ENCODE results near the gene RP9. TPM values are rescaled to one million over a fixed set of nuclear protein-coding genes. Genes with fewer than 3 reads are reported as not detected.

The RP9 gene
- total RNA-seq, 1 experiment from 2014 or later, result 16.2 TPM

GRCh38 chr7:33128631-33128989 lies 19.4 kb upstream of the RP9 start:
- Mint-ChIP-seq H3K4me1 (peaks cover 10 to 13% of the 10 kb centered on the region in 2 experiments; a peak in 3 of 4 replicates), H3K36me3 (ENCODE audit: insufficient read depth in 1 of 3, low read depth in 3 of 3) (no peaks in the 10 kb centered on the region), H3K4me3 (peak overlapping the region; percentile 90 to 91), H3K9me3 (no peaks in the 10 kb centered on the region; a peak in 1 of 5 replicates), H3K27ac (no peak overlapping the region; a peak in 1 of 7 replicates), H3K27me3 (ENCODE audit: low read depth) (no peaks in the 10 kb centered on the region; the same call in 1 of the 2 replicates)
- peak overlapping the region; percentile 97 for H3K4me2 ChIP-seq (ENCODE audit: insufficient read depth, insufficient read length, low read length)
- H3K9me3 ChIP-seq (ENCODE audit: control insufficient read depth, low read depth, low read length), result no peaks in the 10 kb centered on the region
- no peak overlapping the region for H2BK20ac ChIP-seq (ENCODE audit: low read depth, low read length, poor library complexity, severe bottlenecking)
- peak overlapping the region; percentile 73 for H3K9ac ChIP-seq (ENCODE audit: extremely low read depth, insufficient read length, low read length)
- no peak overlapping the region for H3K4ac ChIP-seq (ENCODE audit: low read depth, low read length)
- no peaks in the 10 kb centered on the region for H4K20me1 ChIP-seq (ENCODE audit: control insufficient read depth, insufficient read depth, insufficient read length)
- H2AK5ac ChIP-seq (ENCODE audit: insufficient read length, low read length), result no peak overlapping the region
- H4K5ac ChIP-seq (ENCODE audit: insufficient read length, low read depth, low read length), result no peak overlapping the region
- no peaks in the 10 kb centered on the region for H3K79me2 ChIP-seq (ENCODE audit: insufficient read depth, low read length)
- peaks cover 7% of the 10 kb centered on the region for H3K23me2 ChIP-seq (ENCODE audit: insufficient read length, low read depth, low read length, poor library complexity, severe bottlenecking)
- H3T11ph ChIP-seq (ENCODE audit: low read length), result no peak overlapping the region
- H3K23ac ChIP-seq (ENCODE audit: insufficient read length, low read depth, low read length), result no peak overlapping the region
- H3K56ac ChIP-seq (ENCODE audit: insufficient read length, low read depth, low read length), result no peak overlapping the region
- H2BK120ac ChIP-seq (ENCODE audit: low read depth, low read length, poor library complexity, severe bottlenecking), result no peak overlapping the region
- no peaks in the 10 kb centered on the region for H3K27me3 ChIP-seq (ENCODE audit: insufficient read depth, low read length)
- no peak overlapping the region for H3K18ac ChIP-seq (ENCODE audit: insufficient read length, low read depth, low read length)
- H4K91ac ChIP-seq (ENCODE audit: insufficient read length, low read depth, low read length), result no peak overlapping the region
- H2BK12ac ChIP-seq (ENCODE audit: insufficient read length, low read depth, low read length), result no peak overlapping the region
- no peak overlapping the region for H2AFZ ChIP-seq (ENCODE audit: low read length)
- H3K27ac ChIP-seq (ENCODE audit: insufficient read length, low read depth, low read length), result no peak overlapping the region
- H3K79me1 ChIP-seq (ENCODE audit: insufficient read depth, low read depth, low read length, poor library complexity, severe bottlenecking), result no peaks in the 10 kb centered on the region
- no peaks in the 10 kb centered on the region; the same call in 1 of the 2 replicates for H3K4me1 ChIP-seq (ENCODE audit: insufficient read depth, low read length)
- H3K14ac ChIP-seq (ENCODE audit: insufficient read depth, low read length), result no peak overlapping the region
- no CpG with 5 or more reads among the region's 3 CpGs for WGBS (ENCODE audit: extremely low coverage, insufficient read length, low lambda C conversion rate)
- no peak overlapping the region for H4K8ac ChIP-seq (replicated peaks; ENCODE audit: insufficient read length, low read depth, low read length)
- TF ChIP-seq CTCF (conservative IDR thresholded peaks at IDR 0.05), result no peak
- no peak for DNase-seq
- no peak overlapping the region for H2BK5ac ChIP-seq (ENCODE audit: insufficient read length, low read length)
- H2BK15ac ChIP-seq (ENCODE audit: low read depth, low read length), result no peak overlapping the region

All from H9 (cell line).